Endothelial cell of umbilical vein (primary cell): Measurements from ENCODE around the gene B3GALNT2. TPM values are rescaled to one million over a fixed set of nuclear protein-coding genes. Genes with fewer than 3 reads are reported as not detected.
A peak's percentile ranks its signal among the peaks of the same experiment; 100 is the strongest.

Experiments used
- BruUV-seq: library from RNA; stranded (reverse); fragments of 400-500 nt; replicated peaks from 2 replicates; lab custom pipeline; 2021; lab: Mats Ljungman, UMichigan
- CTCF ChIA-PET: fragments of 300-600, 350-600 bp; sonication (Branson Sonifier 250); formaldehyde crosslinking; loops from one replicate; lab custom pipeline; 2021; ENCODE audit warnings: antibody characterized with exemption, inconsistent platforms; lab: Charles Lee
- POLR2A ChIA-PET: fragments of 300-600, 350-600 bp; sonication (Branson Sonifier 250); formaldehyde crosslinking; loops from one replicate; lab custom pipeline; 2021; ENCODE audit warnings: antibody characterized with exemption, inconsistent platforms; lab: Charles Lee
- DNase-seq: peaks from one replicate; pipeline ENCODE4 v3.0.0-alpha.2; 2011; ENCODE audit warnings: low read depth, low spot score
- FAIRE-seq: peaks from 2 replicates; lab custom pipeline; 2011; peaks lifted over from hg19 to GRCh38; lab: Jason Lieb, UNC
- H2AFZ ChIP-seq: 2 replicates; pipeline ENCODE4 v1.6.0; 2012; ENCODE audit warnings: low read depth, low read length, control low read depth, inconsistent platforms
- H3K27ac ChIP-seq: 2 replicates; pipeline ENCODE4 v1.5.1; 2011; ENCODE audit warnings: low read depth, mild to moderate bottlenecking, control low read depth, low read length, moderate library complexity; ENCODE audit not compliant: insufficient read depth
- H3K27me3 ChIP-seq, 2 experiments: 2 replicates each; pipeline versions ENCODE4 v1.6.0 to v1.6.1; 2011; ENCODE audit warnings: low read length in 2 of 2, mixed read lengths in 1 of 2; ENCODE audit not compliant: control insufficient read depth in 2 of 2, insufficient read depth in 2 of 2
- H3K36me3 ChIP-seq, 2 experiments: 2 replicates in 1 of 2; 3 replicates in 1 of 2; pipeline ENCODE4 v1.5.1; 2011; ENCODE audit warnings: low read length in 2 of 2, mild to moderate bottlenecking in 1 of 2, moderate library complexity in 1 of 2; ENCODE audit not compliant: control insufficient read depth in 2 of 2, insufficient read depth in 2 of 2; ENCODE audit errors: extremely low read depth in 1 of 2
- H3K4me1 ChIP-seq: 3 replicates; pipeline ENCODE4 v1.5.1; 2011; ENCODE audit warnings: mild to moderate bottlenecking, low read length; ENCODE audit not compliant: control insufficient read depth, insufficient read depth; ENCODE audit errors: extremely low read depth
- H3K4me2 ChIP-seq: 2 replicates; pipeline ENCODE4 v1.6.1; 2011; ENCODE audit warnings: low read length, control low read depth, mixed read lengths; ENCODE audit not compliant: insufficient read depth
- H3K4me3 ChIP-seq, 3 experiments: fragments of 200-600 bp in 1 of 3; sonication (generic), shearing (Covaris generic) in 1 of 3; replicated peaks in 1 of 3; 2 replicates each; pipeline ENCODE4 v1.5.1; 2011 to 2016; ENCODE audit warnings: control low read depth in 3 of 3, low read length in 3 of 3, mild to moderate bottlenecking in 2 of 3, inconsistent platforms in 1 of 3, low read depth in 1 of 3, moderate library complexity in 1 of 3; ENCODE audit not compliant: insufficient read depth in 1 of 3
- H3K79me2 ChIP-seq: 2 replicates; pipeline ENCODE4 v1.6.0; 2012; ENCODE audit warnings: low read length, inconsistent platforms; ENCODE audit not compliant: control insufficient read depth, insufficient read depth
- H3K9ac ChIP-seq: replicated peaks from 2 replicates; pipeline ENCODE3; 2011; ENCODE audit warnings: low read length, control low read depth; ENCODE audit not compliant: insufficient read depth; ENCODE audit errors: extremely low read depth
- H3K9me1 ChIP-seq: replicated peaks from 3 replicates; pipeline ENCODE4 v1.6.0; 2011; ENCODE audit warnings: mild to moderate bottlenecking, low read length; ENCODE audit not compliant: control insufficient read depth, insufficient read depth; ENCODE audit errors: extremely low read depth
- H3K9me3 ChIP-seq: replicated peaks from 2 replicates; pipeline ENCODE4 v1.5.1; 2012; ENCODE audit warnings: low read length, inconsistent platforms; ENCODE audit not compliant: control insufficient read depth, insufficient read depth
- H4K20me1 ChIP-seq: replicated peaks from 2 replicates; pipeline ENCODE3; 2011; ENCODE audit warnings: mild to moderate bottlenecking, low read length; ENCODE audit not compliant: control insufficient read depth, insufficient read depth; ENCODE audit errors: extremely low read depth
- CTCF ChIP-seq, 2 donors: IDR thresholded peaks; 1 replicate in 1 of 2; 2 replicates in 1 of 2; pipeline ENCODE4 v1.5.1; 2011; ENCODE audit warnings: low read length in 2 of 2, mild to moderate bottlenecking in 2 of 2, moderate library complexity in 2 of 2, control low read depth in 1 of 2, inconsistent platforms in 1 of 2, low read depth in 1 of 2; ENCODE audit not compliant: insufficient read depth in 1 of 2; ENCODE audit errors: extremely low read depth in 1 of 2
- EZH2 ChIP-seq: IDR thresholded peaks from 2 replicates; pipeline ENCODE4 v1.6.1; 2012; ENCODE audit warnings: borderline replicate concordance, low read depth, mild to moderate bottlenecking, moderate library complexity, low read length, inconsistent platforms; ENCODE audit not compliant: severe bottlenecking
- FOS ChIP-seq: IDR thresholded peaks from 2 replicates; pipeline ENCODE4 v1.6.1; 2011; ENCODE audit warnings: mild to moderate bottlenecking, low read length, moderate library complexity, borderline replicate concordance; ENCODE audit not compliant: insufficient read depth
- MAX ChIP-seq: IDR thresholded peaks from 2 replicates; pipeline ENCODE4 v1.6.1; 2011; ENCODE audit not compliant: insufficient read depth, insufficient read length
- MYC ChIP-seq: IDR thresholded peaks from one replicate; pipeline ENCODE4 v1.6.1; 2011; ENCODE audit warnings: mild to moderate bottlenecking, low read depth, low read length
- POLR2A ChIP-seq: IDR thresholded peaks from 2 replicates; pipeline ENCODE4 v1.6.1; 2012; ENCODE audit warnings: low read depth, mild to moderate bottlenecking, control low read depth, low read length
- dilution Hi-C: fragments of 300-500 bp; cut with MboI; formaldehyde crosslinking; loops from one replicate; pipeline ENCODE4 v1.15.0; 2019; ENCODE audit warnings: low sequenced_read_pairs; ENCODE audit not compliant: extremely low pct_ligation_motif_present
- intact Hi-C: fragments of 100-400 bp; cut with micrococcal nuclease; formaldehyde crosslinking; loops from one replicate; pipeline ENCODE4 v1.10.0; 2022
- polyA plus RNA-seq, 4 experiments: library from polyadenylated mRNA; depleted of rRNA in 3 of 4; stranded (reverse) in 3 of 4; unstranded in 1 of 4; fragments of >200 nt; gene quantifications; 2 replicates each; pipeline versions ENCODE4 v1.2.1 to v1.2.3, GENCODE V29; 2011 to 2012; ENCODE audit warnings: missing spikeins in 1 of 4
- total RNA-seq: library from RNA; stranded (reverse); gene quantifications from 2 replicates; pipeline ENCODE4 v1.2.3, GENCODE V29; 2021

B3GALNT2 gene
- total and polyA plus RNA-seq, 2 donors (not counting 3 experiments of a cell fraction or from before 2014, with no cell fraction given), result 12.0 to 32.2 TPM

DNA sequence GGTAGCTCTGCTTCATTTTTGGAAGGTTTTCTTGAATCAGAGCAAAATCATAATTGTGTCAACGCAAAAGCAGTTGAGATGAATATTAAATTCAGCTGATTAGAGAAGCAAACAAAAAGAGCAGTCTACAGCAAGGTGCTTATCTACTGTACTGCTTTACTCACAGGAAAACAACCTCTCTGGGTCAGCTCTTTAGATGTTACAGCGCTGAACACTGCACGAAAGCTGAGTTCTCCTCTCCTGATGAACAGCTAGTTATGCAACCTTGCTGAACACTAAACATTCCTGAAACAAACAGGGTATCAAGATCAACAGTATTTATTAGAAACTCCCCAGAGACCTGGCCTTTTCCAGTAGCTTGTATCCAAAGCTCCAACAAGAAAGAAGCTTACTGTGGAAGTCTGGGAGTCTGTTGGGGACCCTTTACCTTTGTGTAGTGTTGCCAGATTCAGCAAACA is 95.7 kb downstream of the B3GALNT2 start:
- Histone ChIP-seq H3K27ac (no peak overlapping the region), H3K9me1 (no peaks in the 10 kb centered on the region), H3K4me1 (no peaks in the 10 kb centered on the region), H3K79me2 (no peaks in the 10 kb centered on the region), H3K9me3 (no peaks in the 10 kb centered on the region), H4K20me1 (no peaks in the 10 kb centered on the region), H3K4me3 (no peak overlapping the region), H3K27me3 (no peaks in the 10 kb centered on the region), H3K9ac (no peak overlapping the region), H2AFZ (no peak overlapping the region), H3K36me3 (no peaks in the 10 kb centered on the region), H3K4me2 (no peak overlapping the region)
- peak; percentile 18 for FAIRE-seq
- no peak for DNase-seq
- dilution Hi-C loops (no loop called here), intact Hi-C loops (no loop called here)
- no TSS peak for BruUV-seq
- POLR2A ChIA-PET, result no interaction called here
- CTCF ChIA-PET, result interaction anchor here (0.6 to 1.2 kb wide), 4 partner anchors 8 to 776 kb away, joined by 3 to 5 read pairs (median 4); no protein-coding TSS in a partner anchor
- no peak for TF ChIP-seq POLR2A
- TF ChIP-seq FOS, result no peak
- TF ChIP-seq MAX, result no peak

DNA sequence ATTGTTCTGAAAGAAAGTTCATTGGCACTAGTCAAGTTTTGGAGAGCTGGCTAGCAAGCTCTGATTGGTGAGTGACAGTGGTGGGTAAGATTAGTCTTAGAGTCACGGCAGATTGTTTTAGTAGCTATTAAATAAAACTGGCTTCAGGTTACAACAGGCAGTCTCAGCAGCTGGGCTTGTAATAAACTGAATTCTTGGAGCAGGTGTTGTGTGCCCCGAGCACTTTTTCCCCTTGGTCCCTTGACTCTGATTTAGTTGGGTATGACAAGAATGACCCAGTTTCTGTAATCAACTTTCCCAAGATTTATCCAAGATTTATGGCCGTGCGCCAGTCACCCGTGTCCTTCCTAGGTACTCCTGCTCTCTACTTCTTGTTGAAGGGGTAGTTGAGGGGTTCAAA is 96.8 kb downstream of the B3GALNT2 start:
- dilution Hi-C loops (no loop called here), intact Hi-C loops (no loop called here)
- H4K20me1 ChIP-seq, result no peaks in the 10 kb centered on the region
- H2AFZ ChIP-seq, result no peak overlapping the region
- H3K4me2 ChIP-seq, result no peak overlapping the region
- H3K9me1 ChIP-seq, result no peaks in the 10 kb centered on the region
- TF ChIP-seq CTCF (IDR thresholded peaks at IDR 0.05; ENCODE audit: extremely low read depth in 1 of 2, insufficient read depth in 1 of 2, low read depth in 1 of 2, low read length in 2 of 2) (no peak), MYC (no peak), EZH2 (no peak), MAX (no peak)
- no peaks in the 10 kb centered on the region for H3K79me2 ChIP-seq
- no peaks in the 10 kb centered on the region for H3K27me3 ChIP-seq
- H3K9ac ChIP-seq, result no peak overlapping the region
- ChIA-PET CTCF (interaction anchor here (1.6 kb wide), 1 partner anchor 9 kb away, joined by 6 read pairs; no protein-coding TSS in a partner anchor), POLR2A (no interaction called here)
- no peak overlapping the region for H3K4me3 ChIP-seq
- H3K27ac ChIP-seq, result no peak overlapping the region
- DNase-seq, result no peak
- no peak for FAIRE-seq
- no peaks in the 10 kb centered on the region for H3K9me3 ChIP-seq
- BruUV-seq, result no TSS peak
- H3K36me3 ChIP-seq, result no peaks in the 10 kb centered on the region
- no peaks in the 10 kb centered on the region for H3K4me1 ChIP-seq
